Measurements from ENCODE around the gene DTNB.

DTNB gene

GRCh38 chr2:25379535-25379934, 293.8 kb downstream of the DTNB start:
- no peak for DNase-seq

- no peak for DNase-seq
Observed at GRCh38 chr2:25378731-25379490, 294.5 kb downstream of the DTNB start.

- DNase-seq: no peak
Observed at GRCh38 chr2:25377822-25378421, 295.5 kb downstream of the DTNB start.

GRCh38 chr2:25376750-25377621, 296.4 kb downstream of the DTNB start:
- DNase-seq: peak; percentile 84

- no peak for DNase-seq
Observed at GRCh38 chr2:25375989-25376545, 297.3 kb downstream of the DTNB start.

- no peak for DNase-seq
Observed at GRCh38 chr2:25375371-25375988, 297.9 kb downstream of the DTNB start.

- DNase-seq: no peak
Observed at GRCh38 chr2:25374827-25375226, 298.6 kb downstream of the DTNB start.

GRCh38 chr2:25374411-25374810, 299.0 kb downstream of the DTNB start:
- no peak for DNase-seq

GRCh38 chr2:25373269-25373981, 300.0 kb downstream of the DTNB start:
- peak; percentile 19 for DNase-seq

- DNase-seq: no peak
Observed at GRCh38 chr2:25372405-25373268, 300.7 kb downstream of the DTNB start.

- no peak for DNase-seq
Observed at GRCh38 chr2:25371253-25372241, 301.8 kb downstream of the DTNB start.

GRCh38 chr2:25369876-25370275, 303.5 kb downstream of the DTNB start:
- no peak for DNase-seq

GRCh38 chr2:25369439-25369838, 303.9 kb downstream of the DTNB start:
- no peak for DNase-seq

- DNase-seq: no peak
Observed at GRCh38 chr2:25368660-25369059, 304.7 kb downstream of the DTNB start.

GRCh38 chr2:25367296-25367695, 306.1 kb downstream of the DTNB start:
- DNase-seq: no peak

GRCh38 chr2:25366629-25367028, 306.7 kb downstream of the DTNB start:
- no peak for DNase-seq

GRCh38 chr2:25365241-25365640, 308.1 kb downstream of the DTNB start:
- DNase-seq: no peak

- DNase-seq: no peak
Observed at GRCh38 chr2:25363733-25364132, 309.6 kb downstream of the DTNB start.

- peak; percentile 66 for DNase-seq
Observed at GRCh38 chr2:25362434-25363145, 310.8 kb downstream of the DTNB start.
